NCI-H748 (cell line): ENCODE measurements around the gene PMVK.

Source experiments
- DNase-seq: peaks from one replicate; lab custom pipeline; 2025; ENCODE audit not compliant: unreplicated experiment; lab: John Stamatoyannopoulos, UW

Gene PMVK

DNA sequence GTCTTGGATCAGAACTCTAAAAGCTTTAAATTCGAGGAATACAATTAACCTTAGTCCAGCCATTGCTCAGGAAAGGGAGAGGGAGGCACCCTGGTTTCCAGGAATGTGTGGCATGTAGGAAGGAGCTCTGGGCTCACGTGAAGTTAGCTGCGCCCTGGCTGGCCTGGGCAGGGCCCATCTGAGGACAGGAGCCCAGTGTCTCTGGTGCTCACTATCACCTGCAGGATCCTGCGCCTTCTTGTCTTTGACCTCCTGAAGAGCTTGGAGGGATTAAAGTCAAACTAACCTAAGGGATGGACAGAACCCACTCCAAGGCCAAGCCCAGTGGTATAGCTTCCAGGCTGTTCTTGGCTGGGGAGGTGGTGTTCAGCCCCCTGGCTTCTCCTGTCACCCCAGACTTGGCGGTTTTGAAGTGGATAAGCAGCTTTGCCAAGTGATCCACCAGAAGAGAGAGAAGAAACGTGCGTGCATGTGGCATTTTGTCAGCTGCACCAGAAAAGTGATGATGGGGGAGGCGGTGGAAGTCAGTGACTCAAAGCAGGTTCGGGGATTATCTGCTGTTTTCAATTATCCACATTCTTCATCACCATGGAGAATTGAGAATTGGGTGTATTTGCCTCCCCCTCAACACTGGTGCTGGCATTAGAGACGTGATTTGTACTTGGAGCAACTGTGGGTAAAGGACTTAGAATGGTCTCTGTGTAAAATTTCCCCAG is 54.5 kb downstream of the PMVK start:
- no peak for DNase-seq

DNA sequence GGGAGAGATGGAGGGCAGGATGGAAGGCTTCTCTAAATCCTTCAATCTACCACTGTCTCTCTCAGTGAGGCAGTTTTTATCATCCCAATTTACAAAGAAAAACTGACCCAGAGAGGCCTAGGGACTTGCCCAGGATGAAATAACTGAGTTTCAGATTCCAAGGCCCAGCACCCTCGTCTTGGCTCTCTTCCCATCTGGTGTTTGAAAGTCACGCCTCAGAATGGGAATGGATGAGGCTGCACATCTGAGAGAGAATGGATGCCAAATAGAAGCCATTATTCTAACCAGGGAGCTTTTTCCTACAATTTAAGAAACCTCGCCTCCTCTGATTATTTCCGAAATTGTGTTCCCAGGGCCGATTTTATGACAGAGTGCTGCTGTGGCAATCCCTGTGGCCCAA is 55.8 kb downstream of the PMVK start:
- no peak for DNase-seq

DNA sequence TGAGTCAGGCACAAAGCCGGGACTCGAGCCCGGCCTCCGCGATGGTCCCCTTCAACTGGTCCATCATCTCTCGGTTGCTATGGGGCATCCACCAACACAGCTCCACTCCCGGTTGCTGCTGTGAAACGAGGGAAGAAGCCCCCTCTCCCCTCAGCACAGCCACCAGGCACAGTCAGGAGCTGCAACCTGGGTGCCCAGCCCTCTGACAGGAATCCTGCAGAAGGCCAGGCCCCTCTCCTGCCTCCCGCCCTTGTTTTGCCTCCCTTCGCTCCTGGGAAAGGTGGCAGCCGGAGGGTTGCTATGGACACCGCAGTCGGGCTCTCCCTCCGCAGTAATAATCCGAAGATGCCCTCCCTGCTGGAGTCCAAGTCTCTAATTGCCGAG is 57.5 kb downstream of the PMVK start:
- DNase-seq = peak; percentile 91

DNA sequence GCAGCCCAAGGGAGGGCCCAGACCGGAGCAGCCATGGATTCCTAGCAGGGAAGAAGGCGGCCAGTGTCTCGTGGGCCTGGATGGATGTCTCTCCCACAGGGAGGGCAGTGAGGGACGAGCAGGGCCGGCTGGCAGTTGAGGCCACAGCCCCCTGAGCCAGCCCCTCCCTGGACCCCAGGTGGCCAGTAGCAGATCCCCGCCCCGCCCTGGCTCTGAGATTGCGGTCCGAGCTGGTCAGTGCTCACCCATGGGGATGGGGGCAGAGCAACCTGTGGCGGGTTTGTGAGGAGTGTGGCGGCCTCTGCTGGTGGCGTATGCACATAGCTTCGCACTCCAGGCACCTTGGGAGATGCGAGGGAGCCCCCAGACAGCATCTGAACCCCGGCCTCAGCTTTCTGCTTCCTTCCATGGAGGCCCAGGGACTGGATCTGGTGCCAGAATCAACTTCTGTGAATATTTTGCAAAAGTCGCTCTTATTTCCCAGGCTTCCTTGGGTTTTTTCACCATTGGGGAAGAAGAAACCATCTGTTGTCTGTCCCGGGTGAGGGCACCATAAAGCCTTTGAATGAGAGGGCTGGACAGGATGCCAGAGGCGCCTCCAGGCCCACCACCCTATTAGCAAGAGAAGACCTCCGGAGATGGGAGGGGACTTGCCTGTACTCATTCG is 58.0 kb downstream of the PMVK start:
- peak; percentile 88 for DNase-seq

DNA sequence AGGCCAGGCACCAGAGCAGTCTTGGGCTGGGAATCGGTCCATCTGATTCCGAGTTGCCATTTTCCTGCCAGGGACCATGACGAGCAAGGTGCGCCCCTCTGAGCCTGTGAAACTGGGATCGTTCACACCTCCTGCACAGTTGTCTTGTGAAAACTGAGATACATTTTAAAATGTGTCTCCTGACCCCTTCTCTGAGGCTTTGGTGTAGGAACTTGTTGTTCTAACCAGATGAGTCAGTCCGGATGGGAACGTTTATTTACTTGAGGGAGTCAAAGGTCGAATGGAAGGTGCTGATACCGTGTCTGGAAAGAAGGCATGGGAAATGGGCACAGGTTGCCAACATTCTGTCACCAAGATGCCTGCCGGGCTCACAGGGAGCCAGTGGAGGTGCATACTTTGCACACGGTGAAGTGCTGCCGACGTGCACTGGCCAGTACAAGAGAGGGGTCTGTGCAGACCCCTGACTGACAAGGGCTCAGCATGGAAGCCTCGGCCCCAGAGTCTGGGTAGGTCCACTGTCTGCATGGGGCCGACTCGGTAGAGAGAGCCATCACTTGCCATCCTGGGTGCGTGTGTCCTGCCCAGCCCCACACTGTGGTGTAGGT is 59.0 kb downstream of the PMVK start:
- DNase-seq = no peak

DNA sequence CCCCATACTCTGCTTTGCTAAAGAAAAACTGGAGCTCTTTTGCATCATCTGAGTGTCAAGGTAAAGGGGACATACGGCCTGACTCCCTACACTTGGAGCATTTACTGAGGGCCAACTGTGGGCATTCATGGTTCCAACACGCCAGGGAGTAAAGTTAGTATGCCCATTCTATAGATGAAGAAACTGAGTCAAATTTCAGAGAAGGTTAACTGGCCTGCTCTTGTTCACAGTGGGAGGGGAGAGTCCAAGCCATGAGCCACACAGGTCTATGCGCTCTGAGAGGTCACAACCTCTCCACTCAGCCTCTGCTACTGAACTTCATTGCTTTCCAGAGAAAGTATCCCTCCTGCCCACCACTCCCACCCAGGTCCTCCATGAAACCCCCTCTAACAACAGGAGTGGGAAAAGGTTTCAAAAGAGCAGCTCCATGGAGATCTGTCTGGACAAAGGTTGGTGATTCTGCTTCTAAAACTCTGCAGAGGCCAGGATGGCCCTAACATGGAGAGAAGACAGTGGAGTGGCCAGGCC is 59.6 kb downstream of the PMVK start:
- no peak for DNase-seq
